H1 (cell line): ENCODE measurements around the gene PGK1. TPM values are rescaled to one million over a fixed set of nuclear protein-coding genes. Genes with fewer than 3 reads are reported as not detected.

Source experiments
- CBX5 ChIP-seq: fragments of 300-800, 300-1000 bp; sonication (generic); IDR thresholded peaks from 2 replicates; pipeline ENCODE4 v1.7.1; 2016; ENCODE audit warnings: antibody characterized with exemption, low read length, low read depth
- CBX8 ChIP-seq: fragments of 300-800, 300-1000 bp; sonication (generic); IDR thresholded peaks from 2 replicates; pipeline ENCODE4 v1.7.1; 2016; ENCODE audit warnings: low read depth, low read length, borderline replicate concordance
- CHD7 ChIP-seq: fragments of 300-600 bp; sonication (generic); IDR thresholded peaks from 2 replicates; pipeline ENCODE4 v1.7.1; 2012; ENCODE audit warnings: low read length, moderate library complexity, mild to moderate bottlenecking, inconsistent platforms; ENCODE audit not compliant: insufficient replicate concordance
- GABPA ChIP-seq: IDR thresholded peaks from 2 replicates; pipeline ENCODE4 v1.6.1; 2011; ENCODE audit warnings: mild to moderate bottlenecking, low read length, moderate library complexity, borderline replicate concordance; ENCODE audit not compliant: insufficient read depth
- HDAC6 ChIP-seq: IDR thresholded peaks from one replicate; pipeline ENCODE4 v1.7.1; 2012; ENCODE audit warnings: low read depth, mild to moderate bottlenecking, inconsistent platforms, low read length, moderate library complexity
- JUN ChIP-seq: IDR thresholded peaks from 2 replicates; pipeline ENCODE4 v1.6.1; 2011; ENCODE audit warnings: low read depth, mild to moderate bottlenecking, improper control_type of control experiment, low read length
- KDM4A ChIP-seq: IDR thresholded peaks from one replicate; pipeline ENCODE4 v1.7.1; 2012; ENCODE audit warnings: low read depth, mild to moderate bottlenecking, moderate library complexity, low read length, inconsistent platforms; ENCODE audit not compliant: severe bottlenecking
- POLR2A ChIP-seq, 2 experiments: IDR thresholded peaks; 1 replicate in 1 of 2; 2 replicates in 1 of 2; pipeline ENCODE4 v1.6.1; 2011; ENCODE audit warnings: low read depth in 2 of 2, low read length in 2 of 2, mild to moderate bottlenecking in 2 of 2; ENCODE audit errors: control extremely low read depth in 1 of 2
- POLR2AphosphoS5 ChIP-seq: IDR thresholded peaks from 2 replicates; pipeline ENCODE4 v1.6.1; 2011; ENCODE audit warnings: low read depth, low read length
- RFX5 ChIP-seq: IDR thresholded peaks from 2 replicates; pipeline ENCODE4 v1.6.1; 2011; ENCODE audit warnings: low read depth, low read length, improper control_type of control experiment, borderline replicate concordance
- SRF ChIP-seq: IDR thresholded peaks from 2 replicates; pipeline ENCODE4 v1.6.1; 2011; ENCODE audit warnings: mild to moderate bottlenecking, low read depth, low read length, moderate library complexity
- USF2 ChIP-seq: IDR thresholded peaks from 2 replicates; pipeline ENCODE4 v1.6.1; 2011; ENCODE audit warnings: low read length, improper control_type of control experiment
- polyA plus RNA-seq, 7 experiments: library from polyadenylated mRNA; depleted of rRNA in 3 of 7; stranded (reverse) in 5 of 7; unstranded in 2 of 7; fragments of >200 nt in 5 of 7; fragments of 200-250 nt in 2 of 7; gene quantifications; 1 replicate in 5 of 7; 2 replicates in 1 of 7; 4 replicates in 1 of 7; pipeline versions ENCODE4 v1.2.1 to v1.2.3, GENCODE V29; 2011 to 2013; ENCODE audit warnings: missing spikeins in 2 of 7, mixed read lengths in 2 of 7
- total RNA-seq: library from RNA; stranded (reverse); fragmentation: NEBNext Ultra II Directional; extraction: Animal tissue kit (Norgen Biotek cat#: 25700); gene quantifications from 2 replicates; pipeline ENCODE4 v1.2.1, GENCODE V29; 2021

The PGK1 gene
- total and polyA plus RNA-seq, 2 of the 8 experiments (the other 6 are each of a cell fraction or from before 2014, with no cell fraction given) = 328 to 427 TPM

- TF ChIP-seq CHD7 (no peak), HDAC6 (no peak), KDM4A (no peak), POLR2A (IDR thresholded peaks at IDR 0.05; ENCODE audit: control extremely low read depth in 1 of 2, low read depth in 2 of 2, low read length in 2 of 2) (no peak), USF2 (no peak), CBX5 (no peak), RFX5 (no peak), GABPA (no peak), POLR2AphosphoS5 (no peak), SRF (no peak), CBX8 (no peak), JUN (no peak)
These were observed 2.6 kb downstream of the PGK1 start (continued) for GRCh38 chrX:78106651-78106986.
